PC-9 (cell line): ENCODE measurements around the gene SPDYA. TPM values are rescaled to one million over a fixed set of nuclear protein-coding genes. Genes with fewer than 3 reads are reported as not detected.
A peak's percentile ranks its signal among the peaks of the same experiment; 100 is the strongest.

Source experiments
- BruUV-seq: library from RNA; stranded (reverse); fragments of 400-500 nt; replicated peaks from 2 replicates; lab custom pipeline; 2021; lab: Mats Ljungman, UMichigan
- CTCF ChIA-PET: fragments of 300-600 bp; sonication (Branson Sonifier 250); formaldehyde crosslinking; loops from one replicate; lab custom pipeline; 2022; ENCODE audit warnings: antibody characterized with exemption; lab: Charles Lee
- POLR2A ChIA-PET: fragments of 300-600 bp; sonication (Branson Sonifier 250); formaldehyde crosslinking; loops from one replicate; lab custom pipeline; 2022; ENCODE audit warnings: antibody characterized with exemption; ENCODE audit not compliant: unreplicated experiment; lab: Charles Lee
- DNase-seq, 2 experiments: peaks; one replicate each; pipeline versions ENCODE4 v3.0.0 to v3.0.0-alpha.2; 2015 to 2022; ENCODE audit warnings: mixed read lengths in 1 of 2
- H2AFZ ChIP-seq: fragments of 200-600 bp; sonication (generic); 2 replicates; pipeline ENCODE4 v1.8.1; 2017; ENCODE audit warnings: antibody characterized with exemption
- H3F3A ChIP-seq: fragments of 200-600 bp; sonication (generic); 2 replicates; pipeline ENCODE4 v1.8.1; 2017; ENCODE audit warnings: antibody characterized with exemption, mild to moderate bottlenecking, low read depth; ENCODE audit not compliant: insufficient read depth
- H3K27ac ChIP-seq: fragments of 200-600 bp; sonication (generic); 2 replicates; pipeline ENCODE4 v1.6.1; 2016; ENCODE audit warnings: mixed run types
- H3K27me3 ChIP-seq: fragments of 200-600 bp; sonication (generic); 2 replicates; pipeline ENCODE4 v1.6.1; 2016; ENCODE audit warnings: low read depth, mixed run types; ENCODE audit not compliant: insufficient read depth
- H3K36me3 ChIP-seq: fragments of 200-600 bp; sonication (generic); 2 replicates; pipeline ENCODE4 v1.6.1; 2016; ENCODE audit warnings: low read depth, mixed run types
- H3K4me1 ChIP-seq: fragments of 200-600 bp; sonication (generic); replicated peaks from 2 replicates; pipeline ENCODE4 v1.6.1; 2016; ENCODE audit warnings: mixed run types; ENCODE audit not compliant: insufficient read depth
- H3K4me2 ChIP-seq: fragments of 200-600 bp; sonication (generic); 2 replicates; pipeline ENCODE4 v1.6.1; 2017; ENCODE audit warnings: mixed run types
- H3K4me3 ChIP-seq: fragments of 200-600 bp; sonication (generic); 2 replicates; pipeline ENCODE4 v1.6.1; 2016; ENCODE audit warnings: mixed run types
- H3K79me2 ChIP-seq: fragments of 200-600 bp; sonication (generic); 2 replicates; pipeline ENCODE4 v1.6.1; 2017; ENCODE audit warnings: low read depth, mixed run types
- H3K9me2 ChIP-seq: fragments of 200-600 bp; sonication (generic); 2 replicates; pipeline ENCODE4 v1.8.1; 2017; ENCODE audit warnings: mild to moderate bottlenecking; ENCODE audit not compliant: insufficient read depth
- H3K9me3 ChIP-seq: fragments of 200-600 bp; sonication (generic); 2 replicates; pipeline ENCODE4 v1.8.1; 2016; ENCODE audit warnings: low read depth; ENCODE audit not compliant: insufficient read depth
- H4K20me1 ChIP-seq: fragments of 200-600 bp; sonication (generic); 2 replicates; pipeline ENCODE4 v1.8.1; 2017; ENCODE audit not compliant: insufficient read depth
- CTCF ChIP-seq: fragments of 200-600 bp; sonication (generic); conservative IDR thresholded peaks from 2 replicates; pipeline ENCODE4 v1.6.1; 2017; ENCODE audit warnings: mixed run types, antibody characterized with exemption, mild to moderate bottlenecking, moderate library complexity
- EZH2 ChIP-seq: fragments of 200-600 bp; sonication (generic); IDR thresholded peaks from 2 replicates; pipeline ENCODE4 v1.8.0; 2017; ENCODE audit warnings: antibody characterized with exemption, low read depth
- intact Hi-C: fragments of 100-400 bp; cut with micrococcal nuclease; formaldehyde crosslinking; loops from one replicate; pipeline ENCODE4 v1.10.0; 2022; ENCODE audit not compliant: unreplicated experiment
- total RNA-seq: library from RNA; stranded (reverse); gene quantifications from 2 replicates; pipeline ENCODE4 v1.2.3, GENCODE V29; 2021

Gene SPDYA
- total RNA-seq, 1 experiment from 2014 or later = 1.9 TPM

GRCh38 chr2:28855193-28855592 is 44.6 kb downstream of the SPDYA start:
- CTCF ChIA-PET = no interaction called here
- H3K79me2 ChIP-seq = no peaks in the 10 kb centered on the region
- H3K4me2 ChIP-seq = no peak overlapping the region
- POLR2A ChIA-PET = no interaction called here
- peaks cover 7% of the 10 kb centered on the region for H3F3A ChIP-seq
- H3K27ac ChIP-seq = no peak overlapping the region
- H3K27me3 ChIP-seq = no peaks in the 10 kb centered on the region
- no peaks in the 10 kb centered on the region for H4K20me1 ChIP-seq
- no peak overlapping the region for H3K4me3 ChIP-seq
- no peaks in the 10 kb centered on the region for H3K9me2 ChIP-seq
- 0 out of 2 replicates have a peak, but pooled peaks cover 11% of the 10 kb centered on the region for H3K36me3 ChIP-seq
- no peaks in the 10 kb centered on the region for H3K9me3 ChIP-seq
- intact Hi-C loops = no loop called here
- DNase-seq = no peak
- H3K4me1 ChIP-seq = no peaks in the 10 kb centered on the region
- TF ChIP-seq EZH2 (no peak), CTCF (no peak)
- no TSS peak for BruUV-seq
- H2AFZ ChIP-seq = no peak overlapping the region

DNA sequence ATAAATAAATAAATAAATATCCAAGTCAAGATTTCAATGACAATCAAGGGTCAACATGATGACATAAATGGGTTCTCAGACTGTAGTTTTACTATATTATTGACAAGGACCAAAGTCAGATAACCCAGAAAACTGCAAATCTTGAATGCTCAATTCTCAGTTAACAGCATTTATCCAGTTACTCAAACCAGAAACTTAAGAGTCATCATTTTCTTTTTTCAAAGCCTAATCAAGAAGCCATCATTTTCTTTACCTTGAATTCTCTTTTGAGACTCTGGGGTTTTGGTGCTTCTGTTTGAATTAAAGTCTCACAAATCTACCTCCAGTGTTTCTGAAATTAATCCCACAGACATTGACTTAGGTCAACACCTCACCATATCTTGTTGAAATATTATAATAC is 45.3 kb downstream of the SPDYA start:
- Histone ChIP-seq H3K79me2 (no peaks in the 10 kb centered on the region), H3F3A (peaks cover 7% of the 10 kb centered on the region), H3K4me1 (no peaks in the 10 kb centered on the region), H4K20me1 (no peaks in the 10 kb centered on the region), H3K9me3 (no peaks in the 10 kb centered on the region), H3K9me2 (no peaks in the 10 kb centered on the region), H3K4me2 (no peak overlapping the region), H3K4me3 (no peak overlapping the region), H3K27me3 (no peaks in the 10 kb centered on the region), H3K27ac (no peak overlapping the region), H2AFZ (no peak overlapping the region), H3K36me3 (0 out of 2 replicates have a peak, but pooled peaks cover 13% of the 10 kb centered on the region)
- intact Hi-C loops = no loop called here
- CTCF ChIA-PET = no interaction called here
- DNase-seq = no peak
- POLR2A ChIA-PET = no interaction called here
- TF ChIP-seq EZH2 (no peak), CTCF (no peak)
- BruUV-seq = no TSS peak

- POLR2A ChIA-PET = no interaction called here
- H3K4me1 ChIP-seq = peaks cover 16% of the 10 kb centered on the region
- BruUV-seq = no TSS peak
- H2AFZ ChIP-seq = no peak overlapping the region
- 0 out of 2 replicates have a peak, but pooled peaks cover 12% of the 10 kb centered on the region for H4K20me1 ChIP-seq
- peaks cover 14% of the 10 kb centered on the region; the same call in 1 of the 2 replicates for H3F3A ChIP-seq
- intact Hi-C loops = no loop called here
- H3K27me3 ChIP-seq = no peaks in the 10 kb centered on the region
- H3K79me2 ChIP-seq = peaks cover 55% of the 10 kb centered on the region
- TF ChIP-seq EZH2 (no peak), CTCF (no peak)
- H3K36me3 ChIP-seq = peaks cover 11% of the 10 kb centered on the region; the same call in 1 of the 2 replicates
- H3K27ac ChIP-seq = no peak overlapping the region
- no peaks in the 10 kb centered on the region for H3K9me3 ChIP-seq
- H3K9me2 ChIP-seq = no peaks in the 10 kb centered on the region
- no peak for DNase-seq
- peak overlapping the region; percentile 80 for H3K4me3 ChIP-seq
- CTCF ChIA-PET = interaction anchor here (0.6 kb wide), 1 partner anchor 268 kb away, joined by 3 read pairs; no protein-coding TSS in a partner anchor
- peak overlapping the region; percentile 87 for H3K4me2 ChIP-seq
Observed at GRCh38 chr2:28868611-28869010, 58.0 kb downstream of the SPDYA start.
